Type B pancreatic cell (in vitro differentiated cells): ENCODE data around the gene CACUL1. TPM values are rescaled to one million over a fixed set of nuclear protein-coding genes. Genes with fewer than 3 reads are reported as not detected.

Experiments used
- DNase-seq: peaks from one replicate; pipeline ENCODE4 v3.0.0; 2021; ENCODE audit warnings: mixed read lengths; ENCODE audit not compliant: unreplicated experiment; ENCODE audit errors: extremely low spot score
- H3K27ac Mint-ChIP-seq: 2 replicates; pipeline ENCODE4 v1.8.0; 2021; ENCODE audit warnings: mild to moderate bottlenecking, mixed read lengths
- H3K27me3 Mint-ChIP-seq: 2 replicates; pipeline ENCODE4 v1.8.0; 2021; ENCODE audit warnings: mixed read lengths
- H3K36me3 Mint-ChIP-seq: 2 replicates; pipeline ENCODE4 v1.8.0; 2021; ENCODE audit warnings: mixed read lengths
- H3K4me1 Mint-ChIP-seq: one replicate; pipeline ENCODE4 v1.8.0; 2021; ENCODE audit warnings: mixed read lengths; ENCODE audit not compliant: unreplicated experiment
- H3K4me3 Mint-ChIP-seq: 2 replicates; pipeline ENCODE4 v1.8.0; 2021; ENCODE audit warnings: mild to moderate bottlenecking, mixed read lengths
- H3K9me3 Mint-ChIP-seq: 2 replicates; pipeline ENCODE4 v1.8.0; 2021; ENCODE audit warnings: mixed read lengths
- CTCF ChIP-seq: fragments of 200-600 bp; sonication (generic); conservative IDR thresholded peaks from 2 replicates; pipeline ENCODE4 v1.5.0; 2021; ENCODE audit warnings: antibody characterized with exemption, mild to moderate bottlenecking
- total RNA-seq: library from RNA; stranded (reverse); gene quantifications from 2 replicates; pipeline ENCODE4 v1.2.1, GENCODE V29; 2021; ENCODE audit warnings: low replicate concordance

CACUL1 gene
- total RNA-seq, 1 donor from 2014 or later = 42.9 TPM

- Mint-ChIP-seq H3K4me3 (no peak overlapping the region), H3K27ac (no peak overlapping the region), H3K4me1 (no peaks in the 10 kb centered on the region), H3K36me3 (no peaks in the 10 kb centered on the region), H3K9me3 (no peaks in the 10 kb centered on the region), H3K27me3 (no peaks in the 10 kb centered on the region)
- TF ChIP-seq CTCF = no peak
- no peak for DNase-seq
Measured at GRCh38 chr10:118767297-118768040, 12.7 kb upstream of the CACUL1 start.

GRCh38 chr10:118764195-118764594, 9.4 kb upstream of the CACUL1 start:
- no peak for TF ChIP-seq CTCF
- DNase-seq = no peak
- Mint-ChIP-seq H3K4me1 (no peaks in the 10 kb centered on the region), H3K27ac (no peak overlapping the region), H3K9me3 (no peaks in the 10 kb centered on the region), H3K36me3 (no peaks in the 10 kb centered on the region), H3K27me3 (no peaks in the 10 kb centered on the region), H3K4me3 (no peak overlapping the region)

- Mint-ChIP-seq H3K9me3 (no peaks in the 10 kb centered on the region), H3K27me3 (no peaks in the 10 kb centered on the region), H3K27ac (no peak overlapping the region), H3K36me3 (no peaks in the 10 kb centered on the region), H3K4me1 (no peaks in the 10 kb centered on the region), H3K4me3 (no peak overlapping the region)
- TF ChIP-seq CTCF = no peak
- DNase-seq = no peak
Measured at GRCh38 chr10:118763202-118763988, 8.6 kb upstream of the CACUL1 start.

GRCh38 chr10:118760265-118760664, 5.5 kb upstream of the CACUL1 start:
- Mint-ChIP-seq H3K9me3 (no peaks in the 10 kb centered on the region), H3K4me3 (no peak overlapping the region), H3K27me3 (peaks cover 2% of the 10 kb centered on the region), H3K36me3 (no peaks in the 10 kb centered on the region), H3K4me1 (no peaks in the 10 kb centered on the region), H3K27ac (no peak overlapping the region)
- no peak for TF ChIP-seq CTCF
- no peak for DNase-seq

GRCh38 chr10:118758449-118758848, 3.7 kb upstream of the CACUL1 start:
- Mint-ChIP-seq H3K4me3 (no peak overlapping the region), H3K9me3 (no peaks in the 10 kb centered on the region), H3K27me3 (peaks cover 2% of the 10 kb centered on the region), H3K36me3 (no peaks in the 10 kb centered on the region), H3K4me1 (no peaks in the 10 kb centered on the region), H3K27ac (no peak overlapping the region)
- no peak for DNase-seq
- TF ChIP-seq CTCF = no peak
